Measurements from ENCODE around the gene MT1HL1. TPM values are rescaled to one million over a fixed set of nuclear protein-coding genes. Genes with fewer than 3 reads are reported as not detected.

MT1HL1 gene
- total RNA-seq, 1 experiment from 2014 or later: not detected

DNA sequence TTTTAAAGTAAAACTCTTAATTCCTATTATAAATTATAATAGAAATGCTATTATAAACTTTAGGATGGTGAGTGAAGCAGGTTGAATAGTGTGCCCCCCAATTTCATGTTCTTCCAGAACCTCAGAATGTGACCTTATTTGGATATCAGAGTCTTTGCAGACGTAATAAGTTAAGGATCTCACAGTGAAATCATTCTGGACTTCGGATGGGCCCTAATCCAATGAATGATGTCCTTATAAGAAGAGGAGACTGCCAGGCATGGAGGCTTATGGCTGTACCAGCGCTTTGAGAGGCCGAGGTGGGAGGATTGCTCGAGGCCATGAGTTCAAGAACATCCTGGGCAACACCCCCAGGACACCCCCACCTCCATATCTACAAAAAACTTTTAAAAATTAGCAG lies 9.4 kb upstream of the MT1HL1 start:
- no peak overlapping the region for H4K8ac ChIP-seq (replicated peaks; ENCODE audit: insufficient read length, low read depth, low read length)
- no peak overlapping the region for H3K9ac ChIP-seq (ENCODE audit: extremely low read depth, insufficient read length, low read length)
- no peak overlapping the region for H3K56ac ChIP-seq (ENCODE audit: insufficient read length, low read depth, low read length)
- H2BK5ac ChIP-seq (ENCODE audit: insufficient read length, low read length): no peak overlapping the region
- H2BK12ac ChIP-seq (ENCODE audit: insufficient read length, low read depth, low read length): no peak overlapping the region
- H3K79me1 ChIP-seq (ENCODE audit: insufficient read depth, low read depth, low read length, poor library complexity, severe bottlenecking): no peaks in the 10 kb centered on the region
- no peak overlapping the region for H2AK5ac ChIP-seq (ENCODE audit: insufficient read length, low read length)
- peaks cover 54 to 55% of the 10 kb centered on the region in 2 experiments for H3K4me1 Mint-ChIP-seq
- no peaks in the 10 kb centered on the region for H3K9me3 ChIP-seq (ENCODE audit: control insufficient read depth, low read depth, low read length)
- peaks cover 0 to 4% (median 3%) of the 10 kb centered on the region in 3 experiments; a peak in 3 of 7 replicates for H3K36me3 Mint-ChIP-seq (ENCODE audit: insufficient read depth in 1 of 3, low read depth in 3 of 3)
- H3K14ac ChIP-seq (ENCODE audit: insufficient read depth, low read length): no peak overlapping the region
- no peak overlapping the region for H3K4ac ChIP-seq (ENCODE audit: low read depth, low read length)
- no peak for DNase-seq
- H3K18ac ChIP-seq (ENCODE audit: insufficient read length, low read depth, low read length): no peak overlapping the region
- no peak overlapping the region for H4K5ac ChIP-seq (ENCODE audit: insufficient read length, low read depth, low read length)
- H3K23ac ChIP-seq (ENCODE audit: insufficient read length, low read depth, low read length): no peak overlapping the region
- WGBS (ENCODE audit: extremely low coverage, insufficient read length, low lambda C conversion rate): no CpG with 5 or more reads among the region's 5 CpGs
- no peak overlapping the region for H2BK15ac ChIP-seq (ENCODE audit: low read depth, low read length)
- H3K79me2 ChIP-seq (ENCODE audit: insufficient read depth, low read length): no peaks in the 10 kb centered on the region
- TF ChIP-seq CTCF (conservative IDR thresholded peaks at IDR 0.05): no peak
- H3K27ac ChIP-seq (ENCODE audit: insufficient read length, low read depth, low read length): no peak overlapping the region
- H3K27ac Mint-ChIP-seq: no peak overlapping the region
- H4K91ac ChIP-seq (ENCODE audit: insufficient read length, low read depth, low read length): no peak overlapping the region
- H3K4me3 Mint-ChIP-seq: no peak overlapping the region
- H3K4me2 ChIP-seq (ENCODE audit: insufficient read depth, insufficient read length, low read length): no peak overlapping the region
- no peaks in the 10 kb centered on the region for H3K27me3 ChIP-seq (ENCODE audit: insufficient read depth, low read length)
- no peak overlapping the region for H2BK20ac ChIP-seq (ENCODE audit: low read depth, low read length, poor library complexity, severe bottlenecking)
- H3K23me2 ChIP-seq (ENCODE audit: insufficient read length, low read depth, low read length, poor library complexity, severe bottlenecking): no peaks in the 10 kb centered on the region
- H2AFZ ChIP-seq (ENCODE audit: low read length): no peak overlapping the region
- H3K27me3 Mint-ChIP-seq (ENCODE audit: low read depth): no peaks in the 10 kb centered on the region
- H3K9me3 Mint-ChIP-seq: no peaks in the 10 kb centered on the region
- peaks cover 6% of the 10 kb centered on the region; the same call in 1 of the 2 replicates for H3K4me1 ChIP-seq (ENCODE audit: insufficient read depth, low read length)
- no peak overlapping the region for H2BK120ac ChIP-seq (ENCODE audit: low read depth, low read length, poor library complexity, severe bottlenecking)
- no peak overlapping the region for H3T11ph ChIP-seq (ENCODE audit: low read length)
- H4K20me1 ChIP-seq (ENCODE audit: control insufficient read depth, insufficient read depth, insufficient read length): no peaks in the 10 kb centered on the region
